GM12872 (cell line): Measurements from ENCODE around the gene AP2A1.

Experiments
- TF ChIP-seq, protein P1 (sequence below): IDR thresholded peaks from 3 replicates; pipeline ENCODE4 v1.5.1; 2011; ENCODE audit warnings: low read depth, mild to moderate bottlenecking, low read length, moderate library complexity; ENCODE audit not compliant: insufficient read depth

Gene AP2A1

GRCh38 chr19:49829721-49830120, 62.9 kb downstream of the AP2A1 start:
- TF ChIP-seq, protein P1, sequence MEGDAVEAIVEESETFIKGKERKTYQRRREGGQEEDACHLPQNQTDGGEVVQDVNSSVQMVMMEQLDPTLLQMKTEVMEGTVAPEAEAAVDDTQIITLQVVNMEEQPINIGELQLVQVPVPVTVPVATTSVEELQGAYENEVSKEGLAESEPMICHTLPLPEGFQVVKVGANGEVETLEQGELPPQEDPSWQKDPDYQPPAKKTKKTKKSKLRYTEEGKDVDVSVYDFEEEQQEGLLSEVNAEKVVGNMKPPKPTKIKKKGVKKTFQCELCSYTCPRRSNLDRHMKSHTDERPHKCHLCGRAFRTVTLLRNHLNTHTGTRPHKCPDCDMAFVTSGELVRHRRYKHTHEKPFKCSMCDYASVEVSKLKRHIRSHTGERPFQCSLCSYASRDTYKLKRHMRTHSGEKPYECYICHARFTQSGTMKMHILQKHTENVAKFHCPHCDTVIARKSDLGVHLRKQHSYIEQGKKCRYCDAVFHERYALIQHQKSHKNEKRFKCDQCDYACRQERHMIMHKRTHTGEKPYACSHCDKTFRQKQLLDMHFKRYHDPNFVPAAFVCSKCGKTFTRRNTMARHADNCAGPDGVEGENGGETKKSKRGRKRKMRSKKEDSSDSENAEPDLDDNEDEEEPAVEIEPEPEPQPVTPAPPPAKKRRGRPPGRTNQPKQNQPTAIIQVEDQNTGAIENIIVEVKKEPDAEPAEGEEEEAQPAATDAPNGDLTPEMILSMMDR: no peak

DNA sequence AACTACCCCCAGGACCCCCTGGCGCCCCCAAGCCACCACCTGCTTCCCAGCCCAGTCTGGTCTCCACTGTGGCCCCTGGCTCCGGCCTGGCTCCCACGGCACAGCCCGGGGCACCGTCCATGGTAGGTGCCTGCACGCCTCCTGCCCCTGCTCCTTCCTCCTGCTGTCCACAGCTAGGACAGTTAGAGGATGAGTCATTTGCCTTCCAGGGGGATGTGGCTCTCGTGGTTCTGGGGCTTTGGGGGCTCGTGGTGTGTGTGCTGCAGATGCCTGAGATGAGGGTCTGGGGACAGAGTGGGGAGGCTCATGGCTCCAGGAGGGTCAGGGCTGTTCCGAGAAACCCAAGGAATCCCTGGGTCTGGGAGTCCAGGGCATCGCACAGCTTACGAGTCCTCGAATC, 64.0 kb downstream of the AP2A1 start:
- TF ChIP-seq, protein P1: no peak

- TF ChIP-seq, protein P1: no peak
These were observed 64.8 kb downstream of the AP2A1 start for GRCh38 chr19:49831592-49831991.

DNA sequence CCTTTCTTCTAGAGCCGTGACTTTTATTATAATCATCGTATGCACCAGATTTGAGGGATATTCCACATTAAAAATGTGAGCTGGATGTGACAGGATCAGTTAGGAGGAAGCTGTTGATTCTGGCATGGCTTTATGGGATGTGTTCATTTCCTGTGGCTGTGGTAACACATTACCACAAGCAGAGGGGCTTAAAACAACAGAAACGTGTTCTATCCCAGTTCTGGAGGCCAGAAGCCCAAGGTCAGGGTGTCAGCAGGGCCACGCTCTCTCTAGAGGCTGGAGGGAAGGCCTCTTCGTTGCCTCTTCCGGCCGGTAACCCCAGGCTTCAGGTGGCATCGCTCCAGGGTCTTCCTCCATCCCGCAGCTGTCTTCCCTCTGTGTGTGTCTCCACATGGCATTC, 65.8 kb downstream of the AP2A1 start:
- TF ChIP-seq, protein P1: no peak

DNA sequence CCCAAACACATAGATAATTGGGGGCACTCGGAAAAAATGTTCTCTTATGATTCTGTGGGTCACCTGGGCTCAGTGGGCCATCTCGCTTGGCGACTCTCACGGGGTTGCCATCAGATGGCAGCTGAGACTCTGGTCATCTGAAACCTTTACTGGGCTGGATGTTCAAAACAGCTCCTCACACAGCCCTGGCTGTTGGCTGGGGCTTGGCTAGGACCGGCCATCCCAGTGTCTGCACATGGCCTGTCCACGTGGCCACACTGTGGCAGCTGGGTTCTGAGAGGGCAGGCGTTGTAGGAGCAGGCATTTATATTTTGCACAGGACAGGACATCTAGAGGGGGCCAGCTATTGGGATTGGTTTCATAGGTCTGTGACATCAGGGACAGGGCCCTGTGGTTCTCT, 66.8 kb downstream of the AP2A1 start:
- TF ChIP-seq, protein P1: no peak

DNA sequence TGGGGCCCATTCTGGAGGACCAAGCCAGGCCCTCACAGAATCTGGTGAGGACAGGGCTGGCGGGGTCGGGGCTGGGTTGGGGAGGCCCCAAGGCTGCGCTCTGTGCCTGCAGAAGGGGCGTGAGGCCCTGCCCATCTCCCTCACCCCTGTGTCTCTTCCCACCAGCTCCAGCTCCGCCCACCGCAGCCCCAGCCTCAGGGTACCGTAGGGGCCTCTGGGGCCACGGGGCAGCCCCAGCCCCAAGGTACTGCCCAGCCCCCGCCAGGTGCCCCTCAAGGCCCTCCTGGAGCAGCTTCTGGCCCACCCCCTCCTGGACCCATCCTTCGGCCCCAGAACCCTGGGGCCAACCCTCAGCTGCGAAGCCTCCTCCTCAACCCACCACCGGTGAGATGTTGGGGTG, 68.8 kb downstream of the AP2A1 start:
- TF ChIP-seq, protein P1: no peak

DNA sequence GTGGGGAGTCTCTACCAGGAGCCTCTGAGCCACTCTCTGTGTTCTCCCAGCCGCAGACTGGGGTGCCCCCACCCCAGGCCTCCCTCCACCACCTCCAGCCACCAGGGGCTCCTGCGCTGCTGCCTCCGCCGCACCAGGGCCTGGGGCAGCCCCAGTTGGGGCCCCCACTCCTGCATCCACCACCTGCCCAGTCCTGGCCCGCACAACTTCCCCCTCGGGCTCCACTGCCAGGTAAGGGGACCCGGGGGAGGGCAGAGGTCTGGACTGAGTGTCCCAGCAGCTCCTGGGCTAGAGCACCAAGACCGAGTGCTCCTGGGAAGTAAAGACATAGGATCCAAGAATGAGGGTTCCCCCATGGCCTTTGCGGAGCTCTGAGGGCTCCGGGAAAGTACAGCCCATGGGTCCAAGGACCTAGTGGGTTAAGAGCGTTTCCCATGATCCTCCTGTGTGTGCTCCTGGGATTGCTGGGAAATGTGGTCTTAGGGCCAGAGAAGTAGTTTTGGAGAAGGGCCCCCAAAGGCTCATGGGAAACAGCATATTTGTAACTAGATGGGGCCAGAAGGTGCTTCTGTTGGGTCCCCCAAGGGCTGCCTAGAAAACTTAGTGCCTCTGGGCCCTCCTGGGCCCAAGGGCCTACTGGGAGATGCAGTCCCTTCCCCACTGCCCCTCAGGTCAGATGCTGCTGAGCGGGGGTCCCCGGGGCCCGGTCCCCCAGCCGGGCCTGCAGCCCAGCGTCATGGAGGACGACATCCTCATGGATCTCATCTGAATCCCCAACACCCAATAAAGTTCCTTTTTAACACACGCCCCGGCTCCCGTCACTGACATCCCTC, 69.6 kb downstream of the AP2A1 start:
- TF ChIP-seq, protein P1: no peak
